Measurements from ENCODE around the gene KDELR3.

The KDELR3 gene

GRCh38 chr22:38467904-38468442 is at the start of gene KDELR3:
TSS of gene KDELR3 (plus strand) at chr22:38468096. CDS start at chr22:38468234, 138 bp downstream.
- DNase-seq, result peak; percentile 49

GRCh38 chr22:38418589-38418988 is 49.3 kb upstream of the KDELR3 start:
- DNase-seq, result no peak

- no peak for DNase-seq
Measured at GRCh38 chr22:38419121-38419857, 48.6 kb upstream of the KDELR3 start.

DNA sequence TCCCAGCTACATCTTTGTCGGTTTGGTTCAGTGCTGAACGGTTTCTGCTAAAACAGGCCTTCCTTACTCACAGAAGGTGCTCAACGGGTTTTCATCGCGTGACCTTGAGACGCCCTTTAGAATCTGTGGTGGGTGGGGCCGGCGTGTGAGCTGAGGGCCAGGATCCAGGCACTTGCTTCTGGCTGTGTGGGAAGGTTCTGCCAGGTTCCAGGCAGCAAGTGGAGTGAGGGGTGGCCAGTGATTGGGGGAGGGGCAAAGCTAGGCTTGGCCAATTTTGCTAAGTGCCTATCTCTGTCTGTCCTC is 48.1 kb upstream of the KDELR3 start:
- no peak for DNase-seq

- DNase-seq, result no peak
Measured at GRCh38 chr22:38420734-38421133, 47.2 kb upstream of the KDELR3 start.

- DNase-seq, result peak; percentile 95
Measured at GRCh38 chr22:38422611-38423511, 45.0 kb upstream of the KDELR3 start.

- no peak for DNase-seq
Measured at GRCh38 chr22:38423512-38424503, 44.1 kb upstream of the KDELR3 start.

DNA sequence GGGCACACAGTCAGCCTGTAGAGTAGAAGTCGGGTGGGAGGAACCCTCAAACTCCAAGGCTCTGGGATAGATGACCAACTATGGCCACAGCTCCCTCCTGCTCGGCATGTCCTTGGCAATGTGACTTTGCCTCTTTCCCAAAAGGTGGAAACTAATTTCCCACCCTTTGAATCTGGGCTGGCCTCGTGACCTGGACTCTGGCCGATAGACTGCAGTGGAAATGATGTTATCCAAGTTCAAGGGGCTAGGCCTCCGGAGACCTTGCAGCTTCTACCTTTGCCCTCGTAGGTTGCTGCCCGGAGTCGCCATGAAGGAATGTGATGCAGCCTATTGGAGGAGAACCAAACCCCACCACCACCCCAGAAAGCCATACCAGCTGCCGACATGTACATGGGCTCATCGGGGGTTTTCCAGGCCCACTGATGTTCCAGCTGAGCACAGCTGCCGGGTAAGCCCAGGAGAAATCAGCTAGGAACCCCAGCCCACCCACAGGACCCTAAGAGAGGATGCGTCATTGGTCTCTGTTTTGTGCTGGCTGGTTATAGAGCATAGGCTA is 43.3 kb upstream of the KDELR3 start:
- DNase-seq, result no peak

- DNase-seq, result no peak
Measured at GRCh38 chr22:38426628-38427027, 41.3 kb upstream of the KDELR3 start.

- no peak for DNase-seq
Measured at GRCh38 chr22:38427465-38427864, 40.4 kb upstream of the KDELR3 start.

- DNase-seq, result no peak
Measured at GRCh38 chr22:38427940-38428339, 40.0 kb upstream of the KDELR3 start.

- DNase-seq, result no peak
Measured at GRCh38 chr22:38428714-38429113, 39.2 kb upstream of the KDELR3 start.

DNA sequence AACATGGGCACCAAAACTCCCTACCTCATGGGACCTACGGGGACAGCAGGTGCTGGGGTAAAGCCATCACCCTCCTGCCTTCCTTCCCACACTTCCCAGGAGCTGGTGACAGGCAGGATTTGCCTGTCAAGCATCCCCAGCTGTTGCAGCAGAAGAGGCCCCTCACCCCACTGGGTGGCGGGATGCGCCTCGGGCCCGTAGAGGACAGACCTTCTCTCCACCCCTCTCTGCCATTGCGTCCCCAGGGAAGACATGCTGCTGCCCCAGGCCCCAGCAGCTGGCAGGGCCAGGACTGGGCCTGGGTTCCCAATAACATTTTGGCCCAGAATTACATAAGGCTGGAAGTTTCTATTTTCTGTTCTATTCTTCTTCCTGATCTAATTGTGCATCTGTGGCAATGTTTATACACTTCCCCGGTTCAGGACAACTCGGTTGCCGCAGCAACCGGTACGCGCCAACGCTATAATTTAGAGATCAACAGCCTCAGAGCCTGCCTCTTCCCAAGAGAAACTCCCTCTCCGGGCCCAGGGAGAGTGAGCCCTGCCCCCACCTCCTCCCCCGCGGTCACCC is 38.3 kb upstream of the KDELR3 start:
- no peak for DNase-seq

GRCh38 chr22:38431266-38432010 is 36.5 kb upstream of the KDELR3 start:
- no peak for DNase-seq

DNA sequence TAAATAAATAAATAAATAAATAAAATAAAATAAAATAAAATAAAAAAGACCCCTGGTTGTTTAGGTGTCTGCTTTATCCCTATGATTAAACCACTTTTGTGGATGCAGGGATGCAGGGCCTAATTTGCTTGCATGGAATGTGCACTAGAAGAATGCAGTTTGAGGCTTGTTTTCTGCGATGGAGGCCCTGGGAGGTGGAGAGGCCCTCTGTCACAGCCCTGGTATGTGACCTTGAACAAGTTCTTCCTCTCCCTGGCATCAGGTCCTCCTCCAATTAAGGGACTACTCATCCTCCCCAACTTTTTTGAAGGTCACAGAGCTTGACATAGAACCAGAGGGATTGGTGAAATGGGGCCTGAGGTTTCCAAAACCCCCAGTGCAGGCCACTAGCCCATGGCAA is 35.6 kb upstream of the KDELR3 start:
- no peak for DNase-seq

- DNase-seq, result no peak
Measured at GRCh38 chr22:38433871-38434270, 34.0 kb upstream of the KDELR3 start.

- DNase-seq, result no peak
Measured at GRCh38 chr22:38435010-38435409, 32.9 kb upstream of the KDELR3 start.

DNA sequence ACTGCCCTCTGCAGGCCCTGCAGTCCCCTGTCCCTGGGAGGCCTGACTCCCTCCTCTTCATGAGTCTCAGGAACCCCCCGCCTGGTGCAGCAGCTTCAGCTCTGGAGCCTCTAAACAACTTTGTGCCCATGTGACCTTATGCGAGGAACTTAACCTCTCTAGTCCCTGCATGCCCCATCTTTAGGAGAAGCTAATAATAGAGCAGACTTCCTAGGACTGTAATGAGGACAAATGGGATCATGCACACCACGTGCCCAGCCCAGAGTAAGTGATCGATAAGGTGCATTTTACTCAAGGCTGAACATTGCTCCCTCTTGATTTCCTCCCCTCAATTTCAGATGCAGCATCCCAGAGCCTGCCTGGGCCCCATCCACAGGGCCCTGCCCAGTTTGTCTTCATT is 31.9 kb upstream of the KDELR3 start:
- DNase-seq, result no peak

- DNase-seq, result peak; percentile 42
Measured at GRCh38 chr22:38436629-38437395, 31.1 kb upstream of the KDELR3 start.

DNA sequence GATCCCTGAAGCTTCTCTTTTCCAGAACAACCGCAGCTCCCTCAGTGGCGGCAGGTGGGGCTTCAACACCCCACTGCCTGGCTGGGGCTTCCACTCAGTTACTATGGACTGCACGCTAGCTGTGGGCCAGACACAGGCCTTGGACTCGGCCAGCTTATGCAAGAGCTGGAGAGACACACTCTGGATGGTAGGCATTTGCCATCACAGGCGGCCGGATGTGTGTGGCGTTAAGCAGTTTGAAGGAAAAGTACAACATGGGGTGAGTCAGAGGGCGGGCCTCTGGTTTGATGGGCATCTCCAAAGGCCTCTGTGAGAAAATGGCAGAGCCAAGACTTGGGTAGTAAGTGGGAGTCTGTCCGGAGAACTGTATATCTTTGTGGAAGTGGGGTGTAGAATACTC is 30.5 kb upstream of the KDELR3 start:
- peak; percentile 25 for DNase-seq
